ENCODE results near the gene ELAVL3.

- TF ChIP-seq POLR2A (IDR thresholded peaks at IDR 0.05; ENCODE audit: low read depth, low read length) (peak; percentile 81), TAF1 (IDR thresholded peaks at IDR 0.05; ENCODE audit: borderline replicate concordance, low read depth, low read length) (peak; percentile 42; the same call in 1 of the 2 replicates), POLR2AphosphoS5 (IDR thresholded peaks at IDR 0.05; ENCODE audit: low read depth, low read length) (peak; percentile 84)
Measured at GRCh38 chr19:11435057-11435832, 45.6 kb downstream of the ELAVL3 start, which contains the start of the genes ODAD3 and PRKCSH.

Measured in GM12892 (cell line).